Stomach (tissue), 9 donors: ENCODE measurements around the gene MBNL3. TPM values are rescaled to one million over a fixed set of nuclear protein-coding genes. Genes with fewer than 3 reads are reported as not detected.

Experiments used
- DNase-seq, 2 donors: peaks; one replicate each; pipeline versions ENCODE4 v3.0.0 to v3.0.0-alpha.2; 2013 to 2019
- H3K27ac ChIP-seq, 5 donors: fragments of 200-600 bp in 4 of 5; sonication (generic) in 4 of 5; one replicate each; pipeline ENCODE4 v1.5.1; 2013 to 2019; ENCODE audit warnings: mild to moderate bottlenecking in 1 of 5, moderate library complexity in 1 of 5
- H3K27me3 ChIP-seq, 3 donors: fragments of 200-600 bp; sonication (generic); one replicate each; pipeline ENCODE4 v1.5.1; 2017 to 2019; ENCODE audit warnings: mixed run types in 1 of 3
- H3K36me3 ChIP-seq, 4 donors: fragments of 200-600 bp; sonication (generic); 1 replicate in 3 of 4; 2 replicates in 1 of 4; pipeline ENCODE4 v1.5.1; 2016 to 2019
- H3K4me1 ChIP-seq, 4 donors: fragments of 200-600 bp; sonication (generic); one replicate each; pipeline ENCODE4 v1.5.1; 2016 to 2019
- H3K4me3 ChIP-seq, 4 donors: fragments of 200-600 bp; sonication (generic) in 3 of 4; one replicate each; pipeline ENCODE4 v1.5.1; 2016 to 2019; ENCODE audit warnings: mild to moderate bottlenecking in 1 of 4
- H3K9me3 ChIP-seq, 4 donors: fragments of 200-600 bp; sonication (generic); one replicate each; pipeline ENCODE4 v1.5.1; 2016 to 2019
- CTCF ChIP-seq, 7 experiments: fragments of 450-650 bp in 4 of 7; fragments of 200-600 bp in 3 of 7; sonication (generic) in 3 of 7; IDR thresholded peaks; one replicate each; pipeline ENCODE4 v1.5.1; 2016 to 2019; ENCODE audit warnings: antibody characterized with exemption in 7 of 7, control low read depth in 2 of 7, mild to moderate bottlenecking in 1 of 7
- EP300 ChIP-seq: sonication (generic); formaldehyde crosslinking; IDR thresholded peaks from one replicate; pipeline ENCODE4 v1.6.1; 2017; ENCODE audit warnings: antibody characterized with exemption
- POLR2A ChIP-seq, 4 donors: fragments of 450-650 bp; IDR thresholded peaks; one replicate each; pipeline ENCODE4 v1.6.1; 2016; ENCODE audit warnings: antibody characterized with exemption in 4 of 4, control low read depth in 2 of 4, mild to moderate bottlenecking in 1 of 4, moderate library complexity in 1 of 4
- POLR2AphosphoS5 ChIP-seq, 3 donors: sonication (generic); formaldehyde crosslinking; IDR thresholded peaks; one replicate each; pipeline ENCODE4 v1.6.1; 2016; ENCODE audit warnings: antibody characterized with exemption in 3 of 3
- WGBS, 5 donors: extraction: QIAGEN DNeasy Blood & Tissue Kit in 3 of 5; methylation state at CpG; one replicate each; pipeline versions ENCODE4 v1.1.5 to v1.1.7; 2013 to 2018; 5-methylcytosine and 5-hydroxymethylcytosine counted together
- intact Hi-C: fragments of 100-400 bp; cut with DNase I; formaldehyde crosslinking; loops from one replicate; pipeline ENCODE4 v1.15.1; 2023; ENCODE audit warnings: low total_unique reads
- polyA plus RNA-seq, 3 donors: library from polyadenylated mRNA; stranded (reverse); fragments of 200-250 nt; gene quantifications; one replicate each; pipeline ENCODE4 v1.2.3, GENCODE V29; 2013
- total RNA-seq, 5 donors: library from RNA; depleted of rRNA; stranded (reverse); fragments of >200 nt; gene quantifications; one replicate each; pipeline versions ENCODE4 v1.1.0 to v1.2.3, GENCODE V29; 2014 to 2016
- donor health status: healthy with polysubstance abuse.
- donor health status: Bipolar disorder and iron deficiency.
- donor health status: healthy.

MBNL3 gene
- total and polyA plus RNA-seq, 8 donors: 2.0 to 31.7 (median 6.7) TPM

GRCh38 chrX:132395026-132395425 is 93.8 kb downstream of the MBNL3 start:
- Histone ChIP-seq H3K9me3 (no peaks in the 10 kb centered on the region), H3K4me1 (no peaks in the 10 kb centered on the region), H3K4me3 (no peak overlapping the region), H3K27ac (no peak overlapping the region), H3K36me3 (peaks cover 0 to 4% (median 0%) of the 10 kb centered on the region in 4 donors), H3K27me3 (no peaks in the 10 kb centered on the region)
- TF ChIP-seq CTCF (IDR thresholded peaks at IDR 0.05) (no peak), POLR2AphosphoS5 (IDR thresholded peaks at IDR 0.05) (no peak), POLR2A (IDR thresholded peaks at IDR 0.05) (no peak), EP300 (no peak)
- 41 to 82% (median 73%) methylated on average over 1 of the region's 1 CpG for WGBS, 5 donors
- DNase-seq: no peak
- intact Hi-C loops: no loop called here

DNA sequence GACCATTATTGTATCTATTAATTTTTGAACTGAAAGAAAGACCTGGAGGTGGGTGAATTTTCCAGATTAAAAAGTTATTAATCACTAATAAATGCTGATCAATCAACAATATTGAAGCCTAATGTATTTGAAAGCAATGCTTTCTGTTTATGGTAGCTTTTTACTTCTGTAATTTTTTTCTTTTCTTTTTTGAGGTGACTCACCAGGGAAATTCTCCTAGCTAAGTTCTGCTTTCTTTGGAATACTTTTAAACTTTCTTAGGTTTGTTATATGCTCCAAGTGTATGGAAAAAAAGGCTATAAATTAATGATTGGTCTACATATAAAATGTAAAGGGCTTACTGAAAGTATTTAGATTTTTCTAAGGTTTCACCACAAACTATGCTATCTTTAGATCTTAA is 94.2 kb downstream of the MBNL3 start:
- H3K36me3 ChIP-seq: peaks cover 0 to 4% (median 0%) of the 10 kb centered on the region in 4 donors
- TF ChIP-seq POLR2A (IDR thresholded peaks at IDR 0.05) (no peak), CTCF (IDR thresholded peaks at IDR 0.05) (no peak), EP300 (no peak), POLR2AphosphoS5 (IDR thresholded peaks at IDR 0.05) (no peak)
- no peak overlapping the region for H3K27ac ChIP-seq
- DNase-seq: no peak
- intact Hi-C loops: no loop called here
- H3K27me3 ChIP-seq: no peaks in the 10 kb centered on the region
- H3K4me3 ChIP-seq: no peak overlapping the region
- H3K4me1 ChIP-seq: no peaks in the 10 kb centered on the region
- no peaks in the 10 kb centered on the region for H3K9me3 ChIP-seq

- TF ChIP-seq CTCF (IDR thresholded peaks at IDR 0.05) (no peak), POLR2AphosphoS5 (IDR thresholded peaks at IDR 0.05) (no peak), POLR2A (IDR thresholded peaks at IDR 0.05) (no peak), EP300 (no peak)
- WGBS, 5 donors: 60 to 81% (median 76%) methylated on average over 4 of the region's 4 CpGs
- no peak for DNase-seq
- intact Hi-C loops: no loop called here
- Histone ChIP-seq H3K27ac (no peak overlapping the region), H3K9me3 (no peaks in the 10 kb centered on the region), H3K36me3 (peaks cover 0 to 4% (median 0%) of the 10 kb centered on the region in 4 donors), H3K4me1 (no peaks in the 10 kb centered on the region), H3K4me3 (no peak overlapping the region), H3K27me3 (no peaks in the 10 kb centered on the region)
These were observed 94.8 kb downstream of the MBNL3 start for GRCh38 chrX:132393992-132394391.

DNA sequence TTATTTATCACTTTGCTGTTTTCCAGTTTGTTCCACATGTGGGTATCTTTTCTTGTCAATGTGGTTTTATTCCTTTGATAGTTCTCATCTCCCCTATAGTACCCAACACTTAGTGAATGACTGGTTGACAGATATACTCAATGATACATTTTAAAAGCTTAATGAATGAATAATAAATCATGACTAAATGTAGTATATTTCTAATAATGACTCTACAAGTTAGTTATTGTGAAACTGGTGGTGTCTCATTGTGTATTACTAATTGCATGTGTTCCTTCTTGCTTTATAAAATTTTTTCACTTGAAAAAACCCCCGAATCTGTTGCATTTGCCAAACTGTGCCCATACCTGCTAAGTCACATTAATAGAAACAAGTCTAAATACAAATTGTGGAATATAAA is 95.4 kb downstream of the MBNL3 start:
- Histone ChIP-seq H3K27me3 (no peaks in the 10 kb centered on the region), H3K36me3 (peaks cover 0 to 4% (median 0%) of the 10 kb centered on the region in 4 donors), H3K9me3 (no peaks in the 10 kb centered on the region), H3K27ac (no peak overlapping the region), H3K4me3 (no peak overlapping the region), H3K4me1 (no peaks in the 10 kb centered on the region)
- intact Hi-C loops: no loop called here
- 71 to 100% (median 86%) methylated on average over 1 of the region's 1 CpG for WGBS, 5 donors
- TF ChIP-seq CTCF (IDR thresholded peaks at IDR 0.05): no peak
- TF ChIP-seq POLR2AphosphoS5 (IDR thresholded peaks at IDR 0.05): no peak
- TF ChIP-seq EP300: no peak
- no peak for TF ChIP-seq POLR2A (IDR thresholded peaks at IDR 0.05)
- DNase-seq: no peak
